Vagina (tissue), 2 donors: Measurements from ENCODE around the gene DOK5. TPM values are rescaled to one million over a fixed set of nuclear protein-coding genes. Genes with fewer than 3 reads are reported as not detected.

ENCODE experiments used
- DNase-seq, 2 donors: peaks; one replicate each; pipeline ENCODE4 v3.0.0-alpha.2; 2017; ENCODE audit errors: extremely low spot score in 2 of 2
- H3K27ac ChIP-seq: fragments of 200-600 bp; sonication (generic); one replicate; pipeline ENCODE4 v1.5.1; 2019
- H3K27me3 ChIP-seq: fragments of 200-600 bp; sonication (generic); one replicate; pipeline ENCODE4 v1.5.1; 2019
- H3K36me3 ChIP-seq, 2 donors: fragments of 200-600 bp; sonication (generic); one replicate each; pipeline ENCODE4 v1.5.1; 2017 to 2019
- H3K4me1 ChIP-seq: fragments of 200-600 bp; sonication (generic); one replicate; pipeline ENCODE4 v1.5.1; 2019
- H3K4me3 ChIP-seq, 2 donors: fragments of 200-600 bp; sonication (generic); 1 replicate in 1 of 2; 2 replicates in 1 of 2; pipeline ENCODE4 v1.5.1; 2016 to 2019
- H3K9me3 ChIP-seq: fragments of 200-600 bp; sonication (generic); one replicate; pipeline ENCODE4 v1.5.1; 2019
- CTCF ChIP-seq, 3 experiments: fragments of 450-650 bp in 2 of 3; fragments of 200-600 bp in 1 of 3; sonication (generic) in 1 of 3; IDR thresholded peaks; one replicate each; pipeline ENCODE4 v1.5.1; 2017 to 2019; ENCODE audit warnings: antibody characterized with exemption in 3 of 3, mild to moderate bottlenecking in 2 of 3, moderate library complexity in 2 of 3
- POLR2A ChIP-seq, 2 donors: fragments of 450-650 bp; IDR thresholded peaks; one replicate each; pipeline ENCODE4 v1.6.1; 2017; ENCODE audit warnings: antibody characterized with exemption in 2 of 2, mild to moderate bottlenecking in 2 of 2, moderate library complexity in 2 of 2
- POLR2AphosphoS5 ChIP-seq, 2 donors: sonication (generic); formaldehyde crosslinking; IDR thresholded peaks; one replicate each; pipeline ENCODE4 v1.9.0; 2017; ENCODE audit warnings: antibody characterized with exemption in 2 of 2, mild to moderate bottlenecking in 2 of 2, low read depth in 1 of 2; ENCODE audit not compliant: insufficient read depth in 1 of 2
- intact Hi-C: fragments of 100-400 bp; cut with DNase I; formaldehyde crosslinking; loops from one replicate; pipeline ENCODE4 v1.15.1; 2023
- total RNA-seq: library from RNA; depleted of rRNA; stranded (reverse); fragments of >200 nt; gene quantifications from one replicate; pipeline ENCODE4 v1.2.3, GENCODE V29; 2016

The DOK5 gene
- total RNA-seq, 1 donor from 2014 or later = 2.5 TPM

GRCh38 chr20:54657268-54657826, 182.0 kb downstream of the DOK5 start:
- no peaks in the 10 kb centered on the region for H3K9me3 ChIP-seq
- intact Hi-C loops = no loop called here
- no peaks in the 10 kb centered on the region for H3K4me1 ChIP-seq
- no peak overlapping the region for H3K27ac ChIP-seq
- DNase-seq = no peak
- no peaks in the 10 kb centered on the region for H3K36me3 ChIP-seq
- no peak overlapping the region for H3K4me3 ChIP-seq
- H3K27me3 ChIP-seq = no peaks in the 10 kb centered on the region
- TF ChIP-seq CTCF (IDR thresholded peaks at IDR 0.05) = no peak
- no peak for TF ChIP-seq POLR2A (IDR thresholded peaks at IDR 0.05)
- no peak for TF ChIP-seq POLR2AphosphoS5 (IDR thresholded peaks at IDR 0.05; ENCODE audit: insufficient read depth in 1 of 2, low read depth in 1 of 2)

- intact Hi-C loops = no loop called here
Measured at GRCh38 chr20:54658525-54658924, 183.1 kb downstream of the DOK5 start.

GRCh38 chr20:54661265-54661664, 185.9 kb downstream of the DOK5 start:
- no peak for DNase-seq
- H3K4me1 ChIP-seq = no peaks in the 10 kb centered on the region
- no peaks in the 10 kb centered on the region for H3K27me3 ChIP-seq
- H3K27ac ChIP-seq = no peak overlapping the region
- intact Hi-C loops = no loop called here
- H3K36me3 ChIP-seq = no peaks in the 10 kb centered on the region
- TF ChIP-seq CTCF (IDR thresholded peaks at IDR 0.05) (no peak), POLR2A (IDR thresholded peaks at IDR 0.05) (no peak), POLR2AphosphoS5 (IDR thresholded peaks at IDR 0.05; ENCODE audit: insufficient read depth in 1 of 2, low read depth in 1 of 2) (no peak)
- no peaks in the 10 kb centered on the region for H3K9me3 ChIP-seq
- no peak overlapping the region for H3K4me3 ChIP-seq

More at GRCh38 chr20:54658525-54658924, 183.1 kb downstream of the DOK5 start:
- Histone ChIP-seq H3K9me3 (no peaks in the 10 kb centered on the region), H3K27me3 (no peaks in the 10 kb centered on the region), H3K27ac (no peak overlapping the region), H3K4me1 (no peaks in the 10 kb centered on the region), H3K36me3 (no peaks in the 10 kb centered on the region), H3K4me3 (no peak overlapping the region)
- no peak for DNase-seq
- no peak for TF ChIP-seq CTCF (IDR thresholded peaks at IDR 0.05)
- TF ChIP-seq POLR2A (IDR thresholded peaks at IDR 0.05) = no peak
- TF ChIP-seq POLR2AphosphoS5 (IDR thresholded peaks at IDR 0.05; ENCODE audit: insufficient read depth in 1 of 2, low read depth in 1 of 2) = no peak

- H3K4me1 ChIP-seq = no peaks in the 10 kb centered on the region
- DNase-seq = no peak
- H3K27ac ChIP-seq = no peak overlapping the region
- TF ChIP-seq POLR2A (IDR thresholded peaks at IDR 0.05) (no peak), POLR2AphosphoS5 (IDR thresholded peaks at IDR 0.05; ENCODE audit: insufficient read depth in 1 of 2, low read depth in 1 of 2) (no peak), CTCF (IDR thresholded peaks at IDR 0.05) (no peak)
- H3K27me3 ChIP-seq = no peaks in the 10 kb centered on the region
- H3K36me3 ChIP-seq = no peaks in the 10 kb centered on the region
- no peak overlapping the region for H3K4me3 ChIP-seq
- intact Hi-C loops = no loop called here
- H3K9me3 ChIP-seq = no peaks in the 10 kb centered on the region
Measured at GRCh38 chr20:54661880-54662465, 186.6 kb downstream of the DOK5 start.

GRCh38 chr20:54665812-54666211, 190.4 kb downstream of the DOK5 start:
- Histone ChIP-seq H3K27ac (no peak overlapping the region), H3K4me1 (no peaks in the 10 kb centered on the region), H3K27me3 (no peaks in the 10 kb centered on the region), H3K9me3 (no peaks in the 10 kb centered on the region), H3K4me3 (no peak overlapping the region), H3K36me3 (no peaks in the 10 kb centered on the region)
- TF ChIP-seq CTCF (IDR thresholded peaks at IDR 0.05) (no peak), POLR2A (IDR thresholded peaks at IDR 0.05) (no peak), POLR2AphosphoS5 (IDR thresholded peaks at IDR 0.05; ENCODE audit: insufficient read depth in 1 of 2, low read depth in 1 of 2) (no peak)
- intact Hi-C loops = no loop called here
- no peak for DNase-seq
